Common myeloid progenitor, CD34-positive (primary cell): ENCODE results near the gene KCNMB2.

Experiments
- CTCF ChIA-PET: fragments of 350-600 bp; sonication (Branson Sonifier 250); formaldehyde crosslinking; loops from one replicate; lab custom pipeline; 2021; ENCODE audit warnings: antibody characterized with exemption; lab: Charles Lee
- POLR2A ChIA-PET: fragments of 350-600 bp; sonication (Branson Sonifier 250); formaldehyde crosslinking; loops from one replicate; lab custom pipeline; 2021; ENCODE audit warnings: antibody characterized with exemption; lab: Charles Lee
- DNase-seq, 3 donors: peaks; one replicate each; pipeline versions ENCODE4 v3.0.0 to v3.0.0-alpha.2; 2013
- H3K27ac ChIP-seq, 2 experiments: 1 replicate in 1 of 2; 2 replicates in 1 of 2; pipeline ENCODE4 v1.7.0; 2013; ENCODE audit warnings: inconsistent platforms in 2 of 2, low read length in 2 of 2, mild to moderate bottlenecking in 2 of 2, low read depth in 1 of 2, moderate library complexity in 1 of 2; ENCODE audit not compliant: severe bottlenecking in 2 of 2, insufficient read depth in 1 of 2, poor library complexity in 1 of 2
- H3K27me3 ChIP-seq, 5 experiments: replicated peaks in 2 of 5; 1 replicate in 3 of 5; 2 replicates in 2 of 5; pipeline versions ENCODE4 v1.6.1 to v1.7.0; 2013; ENCODE audit warnings: low read length in 4 of 5, mild to moderate bottlenecking in 2 of 5, moderate library complexity in 2 of 5, inconsistent platforms in 1 of 5; ENCODE audit not compliant: insufficient read depth in 5 of 5, control insufficient read depth in 4 of 5
- H3K36me3 ChIP-seq, 4 experiments: 1 replicate in 2 of 4; 2 replicates in 2 of 4; pipeline versions ENCODE4 v1.6.1 to v1.7.0; 2013; ENCODE audit warnings: low read length in 3 of 4, control low read depth in 1 of 4, mild to moderate bottlenecking in 1 of 4; ENCODE audit not compliant: control insufficient read depth in 4 of 4, insufficient read depth in 4 of 4
- H3K4me1 ChIP-seq, 4 experiments: 1 replicate in 3 of 4; 2 replicates in 1 of 4; pipeline versions ENCODE4 v1.6.1 to v1.7.1; 2013; ENCODE audit warnings: low read length in 3 of 4, mild to moderate bottlenecking in 3 of 4, control low read depth in 1 of 4, inconsistent platforms in 1 of 4, moderate library complexity in 1 of 4; ENCODE audit not compliant: control insufficient read depth in 4 of 4, insufficient read depth in 4 of 4; ENCODE audit errors: control extremely low read depth in 1 of 4
- H3K4me3 ChIP-seq, 7 experiments: 1 replicate in 4 of 7; 2 replicates in 3 of 7; pipeline versions ENCODE4 v1.5.1 to v1.7.0; 2013; ENCODE audit warnings: mild to moderate bottlenecking in 7 of 7, low read length in 6 of 7, moderate library complexity in 6 of 7, inconsistent platforms in 2 of 7, low read depth in 2 of 7, control low read depth in 1 of 7; ENCODE audit not compliant: insufficient read depth in 4 of 7, control insufficient read depth in 1 of 7; ENCODE audit errors: extremely low read depth in 1 of 7
- H3K9me3 ChIP-seq, 5 experiments: 1 replicate in 4 of 5; 2 replicates in 1 of 5; pipeline versions ENCODE4 v1.6.1 to v1.7.1; 2013; ENCODE audit warnings: low read length in 4 of 5, mild to moderate bottlenecking in 2 of 5, inconsistent platforms in 1 of 5, low read depth in 1 of 5, moderate library complexity in 1 of 5; ENCODE audit not compliant: control insufficient read depth in 4 of 5, insufficient read depth in 2 of 5; ENCODE audit errors: control extremely low read depth in 1 of 5
- WGBS: methylation state at CpG from one replicate; pipeline ENCODE4 v1.1.5; 2013; ENCODE audit not compliant: insufficient coverage; 5-methylcytosine and 5-hydroxymethylcytosine counted together

Gene KCNMB2

GRCh38 chr3:178690571-178690970 lies 154.3 kb downstream of the KCNMB2 start:
- no peak for DNase-seq
- CTCF ChIA-PET: no interaction called here

GRCh38 chr3:178699364-178699763 lies 163.1 kb downstream of the KCNMB2 start:
- H3K4me3 ChIP-seq: no peak overlapping the region
- no peaks in the 10 kb centered on the region for H3K36me3 ChIP-seq
- peaks cover 0 to 15% (median 4%) of the 10 kb centered on the region in 5 experiments for H3K9me3 ChIP-seq
- H3K27ac ChIP-seq: no peak overlapping the region
- no peaks in the 10 kb centered on the region for H3K27me3 ChIP-seq
- POLR2A ChIA-PET: no interaction called here
- no peaks in the 10 kb centered on the region for H3K4me1 ChIP-seq
- no peak for DNase-seq
- CTCF ChIA-PET: no interaction called here
- whole genome bisulfite sequencing: 100% methylated on average over 3 of the region's 4 CpGs

More at GRCh38 chr3:178690571-178690970, 154.3 kb downstream of the KCNMB2 start:
- POLR2A ChIA-PET: no interaction called here
- peaks cover 0 to 5% (median 0%) of the 10 kb centered on the region in 5 experiments for H3K9me3 ChIP-seq
- H3K27ac ChIP-seq: no peak overlapping the region
- no peak overlapping the region for H3K4me3 ChIP-seq
- H3K4me1 ChIP-seq: no peaks in the 10 kb centered on the region
- no CpG with 5 or more reads among the region's 2 CpGs for WGBS
- no peaks in the 10 kb centered on the region for H3K27me3 ChIP-seq
- no peaks in the 10 kb centered on the region for H3K36me3 ChIP-seq

GRCh38 chr3:178699810-178700209 lies 163.6 kb downstream of the KCNMB2 start:
- CTCF ChIA-PET: no interaction called here
- DNase-seq: no peak
- H3K4me1 ChIP-seq: no peaks in the 10 kb centered on the region
- H3K4me3 ChIP-seq: no peak overlapping the region
- no peaks in the 10 kb centered on the region for H3K27me3 ChIP-seq
- POLR2A ChIA-PET: no interaction called here
- WGBS: 96% methylated on average over 3 of the region's 3 CpGs
- no peak overlapping the region for H3K27ac ChIP-seq
- no peaks in the 10 kb centered on the region for H3K36me3 ChIP-seq
- H3K9me3 ChIP-seq: peaks cover 0 to 15% (median 4%) of the 10 kb centered on the region in 5 experiments

- Histone ChIP-seq H3K9me3 (peaks cover 0 to 11% (median 4%) of the 10 kb centered on the region in 5 experiments), H3K27ac (no peak overlapping the region), H3K36me3 (no peaks in the 10 kb centered on the region), H3K4me3 (no peak overlapping the region), H3K4me1 (no peaks in the 10 kb centered on the region), H3K27me3 (no peaks in the 10 kb centered on the region)
- CTCF ChIA-PET: no interaction called here
- no CpG with 5 or more reads among the region's 1 CpG for WGBS
- POLR2A ChIA-PET: no interaction called here
- DNase-seq: no peak
These were observed 167.2 kb downstream of the KCNMB2 start for GRCh38 chr3:178703268-178703975.

- no peaks in the 10 kb centered on the region for H3K9me3 ChIP-seq
- no peaks in the 10 kb centered on the region for H3K27me3 ChIP-seq
- ChIA-PET POLR2A (no interaction called here), CTCF (no interaction called here)
- no CpG with 5 or more reads among the region's 4 CpGs for WGBS
- H3K27ac ChIP-seq: no peak overlapping the region
- no peaks in the 10 kb centered on the region for H3K36me3 ChIP-seq
- no peaks in the 10 kb centered on the region for H3K4me1 ChIP-seq
- DNase-seq: no peak
- no peak overlapping the region for H3K4me3 ChIP-seq
These were observed 169.7 kb downstream of the KCNMB2 start for GRCh38 chr3:178705925-178706324.

GRCh38 chr3:178706411-178706810 lies 170.2 kb downstream of the KCNMB2 start:
- H3K9me3 ChIP-seq: no peaks in the 10 kb centered on the region
- WGBS: 94% methylated on average over 2 of the region's 2 CpGs
- H3K36me3 ChIP-seq: no peaks in the 10 kb centered on the region
- no peaks in the 10 kb centered on the region for H3K4me1 ChIP-seq
- ChIA-PET CTCF (no interaction called here), POLR2A (no interaction called here)
- H3K27me3 ChIP-seq: no peaks in the 10 kb centered on the region
- no peak overlapping the region for H3K27ac ChIP-seq
- no peak overlapping the region for H3K4me3 ChIP-seq
- no peak for DNase-seq

- Histone ChIP-seq H3K4me3 (no peak overlapping the region), H3K4me1 (no peaks in the 10 kb centered on the region), H3K36me3 (no peaks in the 10 kb centered on the region), H3K27ac (no peak overlapping the region), H3K27me3 (no peaks in the 10 kb centered on the region), H3K9me3 (no peaks in the 10 kb centered on the region)
- CTCF ChIA-PET: interaction anchor here (1.0 kb wide), 1 partner anchor 19 kb away, joined by 3 read pairs; no protein-coding TSS in a partner anchor
- POLR2A ChIA-PET: no interaction called here
- whole genome bisulfite sequencing: 83% methylated on average over 2 of the region's 3 CpGs
- no peak for DNase-seq
These were observed 171.2 kb downstream of the KCNMB2 start for GRCh38 chr3:178707311-178708031.
